T-helper 22 cell (primary cell): ENCODE results near the gene KCNIP1.

Experiments
- DNase-seq: peaks from one replicate; pipeline ENCODE4 v3.0.0-alpha.2; 2020; ENCODE audit warnings: low read depth

KCNIP1 gene

DNA sequence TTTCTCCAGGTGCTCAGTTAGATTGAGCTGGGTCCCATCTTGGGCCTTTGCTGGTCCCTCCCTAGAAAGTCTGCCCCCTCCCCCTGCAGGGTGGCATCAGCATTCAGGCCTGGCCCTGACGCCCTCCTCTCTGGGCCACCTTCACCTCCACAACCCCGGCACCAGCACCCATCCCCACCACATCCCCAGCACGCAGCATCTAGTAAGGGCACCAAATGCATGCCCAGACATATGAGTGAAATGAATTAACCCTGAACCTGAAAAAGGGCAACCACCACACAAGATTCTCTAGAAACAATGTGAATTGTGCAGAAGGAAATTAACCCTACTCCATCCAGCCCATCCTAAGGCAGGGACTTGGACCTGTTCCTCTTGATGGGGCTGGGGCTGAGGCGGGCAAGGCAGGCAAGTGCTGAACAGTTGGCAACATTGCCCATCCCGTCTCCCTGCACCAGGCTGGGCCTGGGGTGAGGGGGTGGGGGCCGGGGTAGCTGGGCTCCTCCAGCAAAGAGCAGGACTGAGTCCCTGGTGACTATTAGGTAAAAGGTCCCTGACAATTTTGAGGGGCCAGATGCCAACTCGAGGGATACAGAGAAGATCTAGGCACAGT is 125.9 kb downstream of the KCNIP1 start:
- DNase-seq, result no peak

DNA sequence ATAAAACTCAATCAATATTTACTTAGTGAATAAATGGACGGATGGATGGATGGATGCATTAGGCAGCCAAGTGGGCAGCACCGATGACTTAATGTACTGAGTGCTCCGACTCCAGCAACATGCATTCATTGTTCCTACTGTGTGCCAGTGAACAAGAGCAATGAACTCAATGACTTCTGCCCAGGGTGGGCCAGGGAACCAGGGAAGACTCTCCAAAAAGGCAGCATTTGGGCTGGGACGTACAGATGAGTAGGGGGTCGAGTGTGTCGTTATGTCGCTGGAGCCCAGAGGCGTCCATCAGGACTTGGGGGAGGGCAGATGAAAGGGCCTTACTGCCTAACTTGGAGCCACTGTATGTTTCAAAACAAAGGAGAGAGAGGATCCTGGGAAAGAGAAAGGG is 126.4 kb downstream of the KCNIP1 start:
- DNase-seq, result no peak

DNA sequence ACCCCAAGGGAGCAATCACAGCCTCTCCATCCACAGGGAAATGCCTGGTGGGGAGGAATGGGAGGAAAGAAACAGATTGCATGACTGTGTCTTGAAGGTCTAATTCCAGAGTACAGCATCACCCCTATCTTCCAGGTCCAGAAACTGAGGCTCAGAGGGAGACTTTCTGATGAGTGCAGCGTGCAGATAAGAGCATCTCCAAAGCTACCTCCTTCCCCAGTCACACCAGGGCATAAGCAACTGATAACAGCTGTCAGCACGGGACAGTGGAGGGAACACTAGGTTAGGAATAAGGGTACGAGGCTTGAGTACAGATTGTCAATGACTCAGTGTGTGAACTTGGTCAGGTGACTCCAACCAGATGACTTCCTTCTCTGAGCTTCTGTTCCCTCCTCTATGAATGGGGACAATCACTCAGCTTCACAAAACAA is 126.9 kb downstream of the KCNIP1 start:
- no peak for DNase-seq

DNA sequence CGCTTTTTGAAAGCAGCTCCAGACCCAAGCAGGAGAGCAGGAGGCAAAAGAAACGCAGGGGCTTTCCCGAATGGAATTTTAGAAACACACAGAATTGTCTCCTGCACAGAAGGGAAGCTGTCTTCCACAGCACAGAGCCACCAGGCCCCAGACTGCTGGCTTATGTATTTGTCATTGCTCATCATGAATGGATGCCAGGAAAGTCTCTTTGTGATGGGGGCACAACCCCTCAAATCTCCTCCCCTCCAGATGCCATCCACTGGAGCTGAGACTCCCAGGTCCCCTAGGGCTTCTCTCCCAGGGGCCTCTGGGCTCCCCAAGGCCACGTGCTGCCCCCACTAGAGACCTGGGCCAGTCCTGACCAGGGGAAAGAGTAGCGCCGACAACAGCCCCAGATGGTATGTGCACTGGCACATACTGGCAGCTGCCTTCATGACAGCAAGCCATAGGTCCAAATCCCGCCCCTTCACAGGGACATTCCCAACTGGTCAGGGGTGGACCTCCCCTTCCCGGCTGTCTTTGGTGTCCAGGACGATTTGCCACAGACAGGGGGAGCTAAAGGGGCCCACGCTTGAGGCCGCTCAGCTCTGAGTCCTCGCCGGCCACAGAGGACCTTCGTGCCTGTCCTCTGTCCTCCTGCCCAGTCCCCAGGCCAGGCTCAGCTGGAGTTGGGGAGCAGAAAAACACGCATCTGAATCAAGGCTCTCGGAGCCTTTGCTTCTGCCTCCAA is 127.8 kb downstream of the KCNIP1 start:
- no peak for DNase-seq

DNA sequence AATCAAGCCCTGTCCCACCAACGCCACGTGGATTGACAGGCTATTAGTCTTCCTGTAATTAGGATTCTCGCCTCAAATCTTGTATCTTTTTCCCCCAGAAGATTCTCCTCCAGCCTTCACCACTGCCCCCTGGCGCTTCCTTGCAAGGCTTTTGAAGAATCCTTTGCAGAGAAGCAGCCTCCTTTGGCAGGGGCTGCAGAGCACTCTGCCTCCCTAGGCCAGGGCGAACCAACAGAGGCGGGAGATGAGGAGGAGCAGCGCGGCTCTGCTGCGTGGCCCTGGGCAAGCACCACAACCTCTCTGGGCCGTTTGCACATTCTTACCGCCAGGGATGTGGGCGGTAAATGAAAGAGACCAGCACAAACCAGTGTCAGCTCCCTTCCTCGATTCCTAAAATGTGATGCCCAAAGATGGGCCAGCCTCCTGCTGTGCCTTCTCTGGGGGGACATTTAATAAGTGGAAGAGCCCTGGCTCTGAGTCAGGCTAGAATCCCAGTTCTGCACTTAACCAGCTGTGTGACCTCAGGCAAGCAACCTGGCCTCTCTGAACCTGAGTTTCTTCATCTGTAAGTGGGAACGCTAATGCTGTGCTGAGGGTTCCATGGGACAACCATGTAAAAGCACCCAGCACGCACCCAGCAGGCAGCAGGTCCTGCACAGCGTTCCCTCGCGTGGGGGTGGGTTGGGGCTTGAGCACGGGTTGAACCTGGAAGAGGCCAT is 128.6 kb downstream of the KCNIP1 start:
- no peak for DNase-seq

DNA sequence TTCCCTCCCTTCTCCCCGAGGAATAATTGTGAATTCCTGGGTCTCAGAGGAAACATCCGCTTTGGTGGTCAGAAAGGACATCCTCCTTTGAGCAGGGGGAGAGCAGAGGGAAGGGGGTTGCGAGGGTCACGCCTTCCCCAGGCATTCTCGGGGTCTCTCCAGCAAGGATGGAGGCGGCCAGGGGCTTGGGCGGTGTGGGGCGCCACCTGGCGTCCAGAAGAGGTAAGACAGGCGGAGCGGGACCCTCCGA is 129.1 kb downstream of the KCNIP1 start:
- DNase-seq, result no peak

DNA sequence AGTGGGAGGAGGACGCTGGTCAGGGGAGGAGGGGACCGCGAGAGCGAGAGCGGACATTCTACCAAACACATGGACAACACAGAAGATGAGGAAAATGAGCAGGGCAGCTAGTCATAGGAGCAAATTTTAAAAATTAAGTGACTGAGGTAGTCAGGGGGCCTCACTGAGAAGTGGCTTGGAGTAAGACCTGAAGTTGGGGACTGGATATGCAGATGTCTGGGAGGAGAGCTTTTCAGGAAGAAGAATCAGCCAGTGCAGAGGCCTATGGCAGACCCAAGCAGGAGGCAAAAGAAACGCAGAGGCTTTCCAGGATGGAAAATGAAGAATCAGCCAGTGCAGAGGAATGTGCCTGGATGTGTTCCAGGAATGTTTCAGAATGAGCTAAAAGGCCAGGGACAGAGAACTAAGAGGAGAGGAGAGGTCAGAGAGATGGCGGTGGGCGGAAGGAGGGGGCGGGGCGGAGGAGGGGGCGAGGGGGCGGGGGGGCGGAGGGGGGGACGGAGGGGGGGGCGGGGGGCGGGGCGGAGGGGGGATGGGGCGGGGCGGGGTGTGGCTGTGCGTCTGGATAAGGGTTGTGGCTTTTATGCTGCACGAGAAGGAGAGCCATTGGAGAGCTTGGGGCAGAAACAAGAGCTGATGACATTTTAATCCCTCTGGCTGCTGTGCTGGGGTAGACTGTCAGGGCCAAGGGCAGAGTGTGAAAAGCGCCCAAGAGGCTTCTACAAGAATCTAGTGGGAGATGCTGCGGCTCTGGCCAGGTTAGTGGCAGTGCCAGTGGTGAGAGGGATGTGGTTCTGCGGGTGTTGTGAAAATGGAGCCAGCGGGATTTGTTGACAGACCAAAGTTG is 129.6 kb downstream of the KCNIP1 start:
- no peak for DNase-seq

DNA sequence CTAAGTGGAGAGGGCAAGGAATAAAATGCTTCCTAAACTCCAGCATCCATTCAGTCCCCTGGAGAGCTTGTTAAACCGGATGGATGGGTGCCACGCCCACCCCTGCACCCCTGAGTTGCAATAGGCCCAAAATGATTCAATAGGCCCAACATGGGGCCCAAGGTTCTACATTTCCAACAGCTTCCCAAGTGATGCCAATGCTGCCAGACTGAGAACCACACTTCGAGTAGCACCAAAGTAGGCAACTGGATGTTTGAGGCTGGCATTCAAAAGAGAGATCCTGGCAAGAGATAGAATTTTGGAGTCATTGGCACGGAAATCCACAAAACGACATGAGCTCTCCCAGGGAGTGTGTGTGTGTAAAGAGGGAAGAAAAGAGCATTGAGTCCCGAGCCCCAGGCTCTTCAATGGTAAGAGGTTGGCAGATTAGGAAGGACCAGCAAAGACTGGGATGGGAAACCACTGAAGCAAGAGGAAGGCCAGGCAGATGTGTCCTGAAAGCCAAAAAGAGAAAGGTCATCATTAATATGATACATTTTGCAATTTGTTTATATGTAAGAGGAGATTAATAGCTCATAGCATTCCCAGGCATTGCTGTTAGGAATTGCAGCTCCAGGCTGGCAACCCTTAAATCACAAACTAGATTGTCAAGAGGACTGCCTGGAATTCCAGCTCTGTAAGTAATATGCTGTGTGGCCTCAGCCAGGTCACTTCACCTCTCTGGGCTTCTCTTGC is 130.6 kb downstream of the KCNIP1 start:
- DNase-seq, result no peak

DNA sequence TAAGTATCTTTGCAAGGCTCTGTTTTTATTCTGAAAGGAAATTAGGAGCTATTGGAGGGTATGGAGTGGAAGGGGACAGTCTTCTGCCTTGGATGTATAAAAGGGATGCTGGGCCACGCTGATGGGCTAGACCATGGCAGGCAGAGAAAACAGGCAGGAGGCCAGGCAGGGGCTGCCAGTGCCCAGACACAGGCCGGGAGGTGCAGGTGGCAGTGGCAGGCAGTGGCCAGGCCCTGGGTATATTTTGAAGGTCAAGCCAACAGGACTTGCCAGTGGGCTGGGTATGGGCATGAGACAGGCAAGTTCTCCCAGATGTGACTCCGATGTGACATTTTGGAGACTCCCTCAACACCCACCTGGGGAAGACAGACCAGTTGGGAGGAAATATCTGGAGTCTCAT is 131.9 kb downstream of the KCNIP1 start:
- no peak for DNase-seq

DNA sequence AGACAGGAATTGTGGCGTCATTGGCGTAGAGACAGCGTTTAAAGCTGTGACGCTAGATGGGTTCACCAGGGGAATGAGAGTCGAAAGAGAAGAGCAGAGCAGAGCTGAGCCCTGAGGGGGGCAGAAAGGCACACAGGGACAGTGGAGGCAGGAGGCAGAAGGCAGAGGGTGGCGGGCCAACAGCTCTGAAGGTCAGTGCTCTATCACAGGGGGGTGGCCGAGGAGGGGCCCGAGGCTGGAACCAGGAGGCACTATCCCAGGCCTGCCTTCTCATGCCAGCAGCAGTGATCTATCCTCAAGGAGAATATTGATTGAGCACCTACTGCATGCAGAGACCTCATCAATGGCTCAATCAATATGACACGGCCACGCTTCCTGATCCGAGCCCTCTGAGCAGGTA is 132.4 kb downstream of the KCNIP1 start:
- DNase-seq, result no peak

DNA sequence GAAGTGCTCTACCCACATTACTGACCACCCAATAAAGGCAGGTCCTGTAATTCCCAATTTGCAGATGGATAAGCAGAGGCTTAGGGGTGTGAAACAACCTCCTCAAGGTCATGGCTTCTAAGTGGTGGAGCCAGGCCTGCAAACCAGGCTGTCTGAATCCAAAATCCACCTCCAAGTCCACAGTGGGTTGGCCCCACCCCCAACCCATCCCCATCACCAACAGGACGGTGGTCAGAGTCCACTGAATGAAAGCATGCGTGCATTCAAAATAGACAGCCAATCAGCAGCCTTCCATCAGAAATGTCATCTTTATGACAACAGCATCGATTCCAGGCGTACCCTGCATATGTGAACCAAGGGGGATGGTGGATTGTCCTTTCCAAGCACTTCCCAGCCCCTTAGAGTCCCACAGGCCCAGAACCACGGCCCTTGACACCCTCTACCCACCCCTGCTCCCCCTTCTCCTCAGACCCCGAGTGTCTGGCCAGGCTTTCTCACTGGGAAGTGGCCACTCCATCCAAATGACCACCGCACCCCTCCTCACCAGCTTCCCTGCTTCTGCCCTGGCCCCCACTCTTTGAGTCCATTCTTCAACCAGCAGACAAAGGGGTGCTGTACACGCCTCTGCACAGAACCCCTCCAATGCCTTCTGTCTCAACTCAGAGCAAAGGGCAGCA is 133.1 kb downstream of the KCNIP1 start:
- no peak for DNase-seq

DNA sequence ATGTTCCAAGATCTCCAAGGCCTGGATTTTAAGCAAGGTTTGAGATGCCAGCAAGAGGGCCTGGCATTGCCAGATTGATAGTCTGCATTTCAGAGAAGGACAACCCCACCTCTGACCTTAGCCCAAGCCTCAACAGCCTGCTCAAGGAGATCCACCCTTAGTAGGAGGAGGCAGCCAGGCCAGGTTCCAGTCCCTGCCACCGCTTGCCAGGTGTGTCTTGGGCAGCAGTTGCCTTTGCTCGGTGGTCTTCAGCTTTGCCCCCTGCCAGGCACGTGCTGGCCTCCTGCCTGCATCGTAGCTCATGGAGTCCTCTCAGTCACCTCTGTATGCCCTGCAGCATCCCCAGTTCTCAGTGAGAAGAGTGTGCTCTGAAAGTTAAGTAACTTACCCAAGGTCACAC is 134.2 kb downstream of the KCNIP1 start:
- no peak for DNase-seq

DNA sequence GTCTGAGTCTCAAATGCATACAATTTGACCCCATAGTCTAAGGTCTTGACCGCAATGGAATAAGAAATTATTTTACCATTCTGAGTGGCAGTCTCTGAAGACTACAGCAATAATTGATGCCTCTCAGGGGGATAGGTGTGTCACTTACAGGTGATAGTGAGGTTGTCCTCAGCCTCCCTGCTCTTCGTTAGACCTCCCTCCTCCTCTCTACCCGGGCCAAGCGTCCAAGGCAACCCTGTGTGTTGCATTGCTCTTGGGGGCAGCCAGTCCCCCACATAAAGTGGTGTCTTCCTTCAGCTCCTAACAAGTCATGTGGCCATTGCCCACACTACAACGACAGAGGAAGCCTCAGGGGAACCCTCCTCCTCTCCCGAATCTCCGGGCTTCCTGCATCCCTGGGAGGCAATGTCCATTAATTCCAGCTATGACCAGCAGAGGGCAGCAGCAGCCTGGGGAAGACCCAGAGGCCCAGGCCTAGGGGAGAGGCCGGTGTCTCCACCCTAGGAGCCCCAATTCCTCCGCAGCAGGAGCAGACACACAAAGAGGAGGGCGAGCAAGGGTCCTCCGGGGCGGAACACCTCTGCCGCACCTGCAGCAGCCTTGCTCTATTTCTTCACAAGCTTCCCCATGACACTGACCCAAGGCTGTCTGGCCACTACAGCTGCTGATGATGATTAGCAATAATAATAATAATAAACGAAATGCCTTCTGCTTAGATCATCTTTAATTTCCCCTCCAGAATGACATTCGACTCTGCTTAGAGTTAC is 134.8 kb downstream of the KCNIP1 start:
- DNase-seq, result no peak

DNA sequence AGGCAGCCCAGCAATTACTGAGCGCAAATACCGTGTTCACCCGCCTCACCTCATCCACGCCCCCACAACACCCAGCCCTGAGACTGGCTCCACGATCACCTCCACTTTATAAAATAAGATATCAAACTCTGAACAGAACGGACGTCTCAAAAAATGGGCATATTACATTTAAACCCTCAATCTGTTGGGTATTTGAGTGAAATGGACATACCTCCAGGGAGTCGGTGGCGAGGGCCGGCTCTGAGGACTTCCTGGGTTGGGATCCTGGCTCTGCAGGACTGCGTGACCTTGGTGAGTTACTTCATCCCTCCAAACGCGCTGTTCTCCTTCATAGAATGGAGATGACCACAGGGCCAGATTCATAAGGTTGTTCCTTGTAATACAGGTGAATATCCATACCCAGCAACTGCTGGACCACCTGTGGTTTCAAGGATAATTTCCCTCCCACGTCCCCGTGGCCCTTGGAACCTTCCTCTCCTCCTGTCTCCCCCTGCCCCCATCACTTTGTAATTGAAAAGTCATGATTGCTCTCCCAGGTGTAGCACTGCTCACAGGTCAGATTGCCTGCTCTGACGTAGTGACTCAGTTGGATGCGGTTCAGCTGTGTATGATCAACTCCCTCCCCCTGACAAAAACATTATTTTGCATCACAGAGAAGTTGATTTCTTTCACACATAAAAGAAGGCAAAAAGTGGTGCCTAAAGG is 135.6 kb downstream of the KCNIP1 start:
- DNase-seq, result no peak

DNA sequence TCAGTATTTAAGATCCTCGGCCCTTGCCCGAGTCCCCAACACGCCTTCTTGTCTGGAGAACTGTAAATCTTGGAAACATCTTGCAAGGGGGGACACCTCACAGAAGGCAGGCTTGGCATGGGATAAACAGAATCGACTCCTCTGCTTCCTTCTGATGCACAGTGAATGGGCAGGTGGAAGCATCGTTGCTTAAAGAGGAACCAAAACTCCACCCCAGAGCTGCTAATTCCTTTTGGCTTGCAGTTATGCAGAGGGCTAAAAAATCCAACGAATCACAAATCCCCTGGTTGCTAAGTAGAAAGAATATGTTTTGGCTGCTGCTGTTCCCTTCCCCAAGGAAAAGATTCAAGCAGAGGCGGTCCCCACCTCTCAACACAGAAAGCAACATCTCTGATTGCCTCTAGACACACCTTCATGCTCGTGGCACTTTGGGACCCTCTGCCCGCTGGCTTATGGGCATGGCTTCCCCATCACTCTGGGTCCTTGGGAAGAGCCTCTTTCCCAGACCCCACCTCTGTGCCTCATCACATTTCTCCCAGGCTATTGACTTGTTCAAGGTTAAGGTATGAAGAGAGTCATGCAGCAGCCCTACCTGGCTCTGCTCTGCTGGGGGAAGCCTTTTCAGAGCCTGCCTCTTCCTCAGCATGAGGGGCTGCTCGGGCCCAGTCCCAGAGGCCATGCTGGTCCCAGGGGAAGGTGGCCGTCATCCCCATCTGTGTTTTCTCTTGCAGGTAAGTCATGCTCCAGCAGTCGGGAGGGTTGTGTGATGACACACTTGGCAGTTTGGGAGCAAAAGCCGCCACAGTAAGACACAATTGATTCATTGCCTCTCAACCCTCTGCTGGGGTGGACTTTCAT is 137.1 kb downstream of the KCNIP1 start:
- no peak for DNase-seq

DNA sequence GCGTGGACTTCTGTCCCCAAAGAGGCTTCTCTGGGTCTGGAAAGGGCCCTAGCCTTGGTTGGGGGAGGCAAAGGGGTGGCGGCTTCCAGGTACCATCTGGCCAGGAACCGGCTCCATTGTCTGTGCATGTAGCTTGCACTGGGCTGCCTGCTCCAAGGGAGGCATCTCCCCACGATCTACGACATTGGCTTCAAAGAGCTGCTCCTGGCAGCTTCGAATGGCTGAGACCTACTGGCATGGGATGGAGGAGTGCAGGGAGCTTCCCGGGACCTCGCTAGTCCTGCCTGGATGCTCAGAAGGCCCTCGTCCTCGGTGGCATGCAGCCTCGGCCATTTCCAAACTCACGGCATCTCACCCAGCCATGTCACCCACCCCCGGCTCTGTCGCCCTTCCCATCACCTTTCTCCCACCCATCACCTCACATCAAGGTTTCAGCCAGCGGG is 137.8 kb downstream of the KCNIP1 start:
- DNase-seq, result no peak

DNA sequence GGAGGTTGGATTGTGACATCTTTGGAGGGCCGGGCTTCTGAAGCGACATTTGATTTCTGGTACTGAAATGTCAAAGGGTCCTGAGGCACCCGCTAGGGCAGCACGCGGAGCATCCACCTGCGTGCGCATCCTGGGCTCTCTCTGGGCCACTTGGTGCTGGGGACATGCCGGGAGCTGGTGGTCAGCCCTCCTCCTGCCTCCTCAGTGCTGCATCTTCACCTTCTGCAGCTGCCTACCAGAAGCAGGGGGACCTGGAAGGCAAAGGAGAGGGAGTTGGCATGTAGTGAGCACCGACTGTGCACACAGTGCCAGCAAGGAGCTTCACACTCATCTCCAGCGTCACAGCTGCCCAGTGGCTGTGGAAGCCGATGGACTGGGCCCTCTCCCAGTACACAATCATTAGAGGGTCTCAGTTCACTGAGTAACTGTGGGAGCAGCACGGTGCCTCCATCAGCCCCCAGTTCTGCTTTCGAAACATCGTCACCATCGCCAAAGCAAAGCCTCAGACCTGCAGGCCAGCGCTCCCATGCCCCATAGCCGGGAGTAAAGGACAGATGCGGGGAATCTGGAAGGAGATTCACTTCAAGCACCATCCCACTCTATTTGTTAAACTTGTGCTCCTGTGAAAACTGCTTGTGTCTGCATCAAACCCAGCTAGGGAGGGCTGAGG is 138.4 kb downstream of the KCNIP1 start:
- no peak for DNase-seq

DNA sequence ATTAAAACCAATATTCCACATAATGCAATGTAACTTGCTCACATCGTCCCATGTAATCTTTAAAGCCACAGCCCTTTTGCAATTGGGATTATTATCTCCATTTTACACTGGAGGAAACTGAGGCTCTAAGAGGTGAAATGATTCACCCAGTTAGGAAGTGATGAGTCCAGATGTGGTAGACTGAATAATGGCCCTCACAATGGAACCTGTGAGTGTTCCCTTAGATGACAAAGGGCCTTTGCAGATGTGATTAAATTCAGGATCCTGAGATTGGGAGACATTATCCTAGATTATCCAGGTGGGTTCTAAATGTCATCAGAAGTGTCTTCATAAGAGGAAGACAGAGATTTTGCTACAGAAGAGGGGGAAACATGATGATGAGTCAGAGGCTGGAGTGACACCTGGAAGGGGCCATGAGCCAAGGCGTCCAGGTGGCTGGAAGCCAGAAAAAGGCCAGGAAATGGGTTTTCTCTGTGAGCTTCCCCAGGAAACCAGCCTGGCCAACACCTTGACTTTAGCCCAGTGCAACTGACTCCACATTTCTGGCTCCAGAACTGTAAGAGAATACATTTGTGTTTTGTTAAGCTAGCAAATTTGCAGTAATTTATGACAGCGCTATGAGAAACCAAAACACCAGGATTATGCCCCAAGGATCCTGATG is 139.1 kb downstream of the KCNIP1 start:
- no peak for DNase-seq
